ENCODE data around the gene BCAS4.

BCAS4 gene

DNA sequence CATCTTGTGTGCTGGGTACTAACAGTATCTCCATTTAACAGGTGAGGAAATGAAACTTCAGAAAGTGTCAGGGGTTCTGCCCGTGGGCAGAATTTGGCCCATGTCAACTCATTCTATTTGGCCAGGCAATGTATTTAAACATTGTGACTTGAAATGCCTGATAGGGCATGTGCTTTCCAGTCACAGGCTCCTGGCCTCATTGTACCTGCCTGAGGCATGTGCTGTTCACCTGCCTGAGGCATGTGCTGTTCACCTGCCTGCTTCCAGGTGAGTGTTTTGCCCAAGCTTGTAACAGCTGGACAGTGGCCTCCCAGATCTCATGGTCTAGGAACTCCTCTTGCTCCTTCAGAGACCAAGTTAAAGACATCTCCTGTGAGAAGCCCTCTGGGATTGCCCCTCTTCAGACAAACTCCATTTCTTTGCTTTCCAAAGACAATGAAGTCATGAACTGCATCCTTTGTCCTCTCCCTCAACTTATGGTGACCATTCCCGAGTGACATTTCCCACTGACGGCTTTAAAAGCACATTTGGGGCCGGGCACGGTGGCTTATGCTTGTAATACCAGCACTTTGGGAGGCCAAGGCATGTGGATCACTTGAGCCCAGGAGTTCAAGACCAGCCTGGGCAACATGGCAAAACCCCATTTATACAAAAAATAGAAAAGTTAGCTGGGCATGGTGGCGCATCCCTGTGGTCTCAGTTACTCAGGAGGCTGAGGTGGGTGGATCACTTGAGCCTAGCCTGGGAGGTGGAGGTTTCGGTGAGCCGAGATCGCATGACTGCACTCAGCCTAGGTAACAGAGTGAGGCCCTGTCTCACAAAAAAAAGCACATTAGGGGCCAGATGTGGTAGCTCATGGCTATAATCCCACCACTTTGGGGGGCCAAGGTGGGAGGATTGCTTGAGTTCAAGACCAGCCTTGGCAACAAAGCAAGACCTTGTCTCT, 48.7 kb downstream of the BCAS4 start:
- no peak overlapping the region for H3K4me3 Mint-ChIP-seq
- H3K9me3 Mint-ChIP-seq, result no peaks in the 10 kb centered on the region
- H3K4me1 Mint-ChIP-seq (ENCODE audit: low read depth), result peaks cover 17% of the 10 kb centered on the region
- peaks cover 4% of the 10 kb centered on the region for H3K36me3 Mint-ChIP-seq (ENCODE audit: low read depth)
- no peaks in the 10 kb centered on the region for H3K27me3 Mint-ChIP-seq
- no peak overlapping the region for H3K27ac Mint-ChIP-seq

DNA sequence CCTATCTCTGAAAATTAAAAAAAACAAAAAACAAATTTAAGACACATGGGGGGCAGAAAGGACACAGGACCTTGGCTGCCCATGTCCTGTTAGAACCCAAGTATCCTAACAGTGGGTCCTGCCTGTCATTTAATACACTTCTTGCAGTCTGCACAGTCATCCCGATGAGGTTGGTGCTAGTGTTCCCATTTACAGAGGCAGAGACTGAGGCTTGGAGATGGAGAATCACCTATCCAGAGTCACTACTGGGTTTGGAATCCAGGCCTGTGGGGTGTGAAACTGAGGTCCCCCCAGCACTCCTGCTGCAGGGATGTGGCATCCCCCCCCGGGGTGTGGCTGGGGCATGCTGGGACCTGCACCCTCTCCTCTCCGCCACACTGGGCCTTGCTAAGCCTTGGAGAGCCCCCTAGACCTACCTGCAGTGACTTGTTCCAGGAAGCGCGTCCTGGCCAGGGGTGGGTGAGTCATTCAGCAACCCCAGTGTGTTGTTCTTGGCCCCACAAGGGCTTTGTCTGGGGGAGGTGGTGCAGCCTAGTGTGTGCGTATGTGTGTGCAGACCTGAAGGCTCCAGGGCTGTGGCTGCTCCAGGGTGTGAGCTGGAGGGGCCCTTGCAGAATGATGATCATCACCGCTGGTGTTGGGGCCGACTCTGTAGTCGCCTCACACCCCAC, 49.7 kb downstream of the BCAS4 start:
- peaks cover 4% of the 10 kb centered on the region for H3K36me3 Mint-ChIP-seq (ENCODE audit: low read depth)
- peaks cover 17% of the 10 kb centered on the region for H3K4me1 Mint-ChIP-seq (ENCODE audit: low read depth)
- peak overlapping the region; percentile 65 for H3K27ac Mint-ChIP-seq
- no peak overlapping the region for H3K4me3 Mint-ChIP-seq
- H3K9me3 Mint-ChIP-seq, result no peaks in the 10 kb centered on the region
- no peaks in the 10 kb centered on the region for H3K27me3 Mint-ChIP-seq

DNA sequence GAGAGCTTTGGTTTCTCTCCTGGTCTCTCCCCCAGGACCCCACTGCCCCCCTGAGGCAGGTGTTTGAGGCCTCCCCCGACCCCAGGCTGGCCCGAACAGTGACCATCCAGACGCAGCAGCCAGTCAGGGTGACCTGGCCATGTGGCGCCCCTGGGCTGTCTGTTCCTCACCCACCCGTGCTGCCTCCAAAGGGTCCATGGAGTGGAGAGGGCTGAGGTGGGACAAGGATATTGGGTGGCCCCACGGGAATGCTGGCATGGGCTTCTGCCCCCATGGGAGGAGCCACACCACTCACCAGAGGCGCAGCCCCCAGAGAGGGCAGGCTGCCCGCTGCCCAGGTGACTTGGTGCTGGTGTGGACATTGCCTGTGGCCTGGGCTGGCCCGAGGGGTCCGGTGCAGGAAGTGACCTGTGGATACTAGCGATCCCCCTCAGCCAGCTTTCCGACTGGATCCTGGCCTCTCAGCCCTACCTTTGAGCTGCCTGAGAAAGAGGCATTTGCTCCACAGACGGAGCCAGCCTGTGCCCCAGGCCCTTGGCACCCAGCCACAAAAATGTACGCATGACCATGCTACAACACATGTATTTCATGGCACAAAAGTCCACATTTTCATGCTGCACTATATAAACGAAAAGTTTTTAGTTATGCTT, 50.8 kb downstream of the BCAS4 start:
- Mint-ChIP-seq H3K36me3 (ENCODE audit: low read depth) (peaks cover 4% of the 10 kb centered on the region), H3K27ac (no peak overlapping the region), H3K9me3 (no peaks in the 10 kb centered on the region), H3K4me3 (no peak overlapping the region), H3K27me3 (no peaks in the 10 kb centered on the region), H3K4me1 (ENCODE audit: low read depth) (peaks cover 22% of the 10 kb centered on the region)

DNA sequence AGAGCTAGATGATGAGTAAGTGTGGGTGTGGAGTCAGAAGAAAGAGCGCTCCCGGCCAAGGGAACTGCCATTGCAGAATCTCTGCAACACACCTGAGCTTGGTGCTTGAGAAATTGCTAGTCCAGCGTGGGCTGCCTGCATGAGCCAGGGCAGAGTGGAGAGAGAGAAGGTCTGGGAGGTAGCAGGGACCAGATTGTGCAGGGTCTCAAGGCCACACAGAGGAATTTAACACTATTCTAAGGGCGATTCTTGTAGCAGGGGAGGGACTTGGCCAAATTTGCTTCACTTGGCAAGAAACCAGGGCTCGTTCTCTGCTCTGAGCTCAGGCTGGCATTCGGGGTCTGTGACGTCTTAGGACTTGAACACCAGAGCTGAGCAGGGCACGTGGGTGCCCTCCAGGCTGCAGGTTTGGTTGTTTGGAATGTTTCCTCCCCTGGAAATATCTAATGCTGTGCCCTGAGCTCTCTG, 53.5 kb downstream of the BCAS4 start:
- Mint-ChIP-seq H3K27me3 (no peaks in the 10 kb centered on the region), H3K4me3 (no peak overlapping the region), H3K4me1 (ENCODE audit: low read depth) (peaks cover 23% of the 10 kb centered on the region), H3K27ac (no peak overlapping the region), H3K9me3 (no peaks in the 10 kb centered on the region), H3K36me3 (ENCODE audit: low read depth) (peaks cover 4% of the 10 kb centered on the region)

- Mint-ChIP-seq H3K27ac (peak overlapping the region; percentile 31), H3K9me3 (no peaks in the 10 kb centered on the region), H3K36me3 (ENCODE audit: low read depth) (peaks cover 4% of the 10 kb centered on the region), H3K4me3 (no peak overlapping the region), H3K27me3 (no peaks in the 10 kb centered on the region), H3K4me1 (ENCODE audit: low read depth) (peaks cover 19% of the 10 kb centered on the region)
Measured at GRCh38 chr20:50848846-50849673, 54.2 kb downstream of the BCAS4 start.

DNA sequence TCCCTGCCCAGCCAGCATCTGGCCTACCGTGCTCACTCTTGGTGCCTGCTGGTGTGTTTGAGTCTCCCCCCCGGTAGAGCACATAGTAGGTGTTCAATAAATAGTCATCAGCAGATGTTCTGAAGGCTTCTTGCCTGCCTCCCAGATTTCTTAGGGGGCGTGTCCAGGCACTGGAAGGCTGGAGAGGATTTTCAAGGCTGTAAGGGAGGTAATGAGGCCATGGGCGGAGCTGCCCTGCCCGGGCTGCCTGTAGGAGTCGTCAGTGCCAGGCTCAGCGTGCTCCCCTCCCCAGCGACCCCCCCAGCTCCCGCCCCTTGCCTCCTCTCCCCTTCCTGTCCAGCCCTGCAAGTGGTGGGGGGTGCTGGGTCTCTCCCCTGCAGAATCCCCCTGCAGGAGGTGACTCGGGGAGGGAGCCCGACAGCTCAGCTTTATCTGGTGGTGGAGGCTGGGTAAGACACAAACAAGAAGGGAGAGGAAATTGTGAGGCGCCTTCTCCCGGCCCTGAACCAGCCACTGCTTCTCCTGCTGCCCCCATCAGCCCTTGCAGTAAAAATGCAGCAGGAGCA, 55.9 kb downstream of the BCAS4 start:
- Mint-ChIP-seq H3K27me3 (no peaks in the 10 kb centered on the region), H3K4me3 (no peak overlapping the region), H3K27ac (no peak overlapping the region), H3K4me1 (ENCODE audit: low read depth) (peaks cover 6% of the 10 kb centered on the region), H3K36me3 (ENCODE audit: low read depth) (peaks cover 9% of the 10 kb centered on the region), H3K9me3 (no peaks in the 10 kb centered on the region)

DNA sequence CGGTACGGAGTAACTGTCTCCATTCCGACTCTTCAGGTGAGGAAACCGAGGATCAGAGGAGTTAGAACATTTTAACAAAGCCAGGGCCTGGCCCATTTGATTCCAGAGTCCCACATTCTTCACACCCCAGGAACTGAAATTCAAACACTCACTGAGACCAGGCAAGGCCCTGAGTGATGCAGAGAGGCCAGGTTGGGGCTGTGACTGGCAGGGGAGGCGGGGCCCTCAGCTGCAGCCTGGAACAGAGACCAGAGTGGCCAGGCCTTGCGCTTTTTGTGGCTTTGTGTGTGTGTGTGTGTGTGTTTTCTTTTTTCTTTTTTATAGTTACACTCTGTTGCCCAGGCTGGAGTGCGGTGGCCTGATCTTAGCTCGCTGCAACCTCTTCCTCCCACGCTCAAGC, 57.2 kb downstream of the BCAS4 start:
- no peak overlapping the region for H3K4me3 Mint-ChIP-seq
- H3K36me3 Mint-ChIP-seq (ENCODE audit: low read depth), result peaks cover 5% of the 10 kb centered on the region
- H3K27ac Mint-ChIP-seq, result peak overlapping the region; percentile 68
- H3K4me1 Mint-ChIP-seq (ENCODE audit: low read depth), result peaks cover 6% of the 10 kb centered on the region
- H3K9me3 Mint-ChIP-seq, result no peaks in the 10 kb centered on the region
- H3K27me3 Mint-ChIP-seq, result no peaks in the 10 kb centered on the region

GRCh38 chr20:50854506-50855249, 59.8 kb downstream of the BCAS4 start:
- Mint-ChIP-seq H3K27me3 (no peaks in the 10 kb centered on the region), H3K27ac (no peak overlapping the region), H3K36me3 (ENCODE audit: low read depth) (peaks cover 5% of the 10 kb centered on the region), H3K4me1 (ENCODE audit: low read depth) (peaks cover 6% of the 10 kb centered on the region), H3K9me3 (no peaks in the 10 kb centered on the region), H3K4me3 (no peak overlapping the region)

GRCh38 chr20:50855498-50856474, 60.9 kb downstream of the BCAS4 start:
- H3K4me1 Mint-ChIP-seq (ENCODE audit: low read depth), result no peaks in the 10 kb centered on the region

GRCh38 chr20:50856475-50857041, 61.7 kb downstream of the BCAS4 start:
- H3K9me3 Mint-ChIP-seq, result no peaks in the 10 kb centered on the region
- peaks cover 5% of the 10 kb centered on the region for H3K36me3 Mint-ChIP-seq (ENCODE audit: low read depth)
- H3K27ac Mint-ChIP-seq, result no peak overlapping the region
- H3K4me3 Mint-ChIP-seq, result no peak overlapping the region
- H3K27me3 Mint-ChIP-seq, result no peaks in the 10 kb centered on the region
- no peaks in the 10 kb centered on the region for H3K4me1 Mint-ChIP-seq (ENCODE audit: low read depth)

More at GRCh38 chr20:50855498-50856474, 60.9 kb downstream of the BCAS4 start:
- Mint-ChIP-seq H3K9me3 (no peaks in the 10 kb centered on the region), H3K27ac (no peak overlapping the region), H3K27me3 (no peaks in the 10 kb centered on the region), H3K36me3 (ENCODE audit: low read depth) (peaks cover 5% of the 10 kb centered on the region), H3K4me3 (no peak overlapping the region)

DNA sequence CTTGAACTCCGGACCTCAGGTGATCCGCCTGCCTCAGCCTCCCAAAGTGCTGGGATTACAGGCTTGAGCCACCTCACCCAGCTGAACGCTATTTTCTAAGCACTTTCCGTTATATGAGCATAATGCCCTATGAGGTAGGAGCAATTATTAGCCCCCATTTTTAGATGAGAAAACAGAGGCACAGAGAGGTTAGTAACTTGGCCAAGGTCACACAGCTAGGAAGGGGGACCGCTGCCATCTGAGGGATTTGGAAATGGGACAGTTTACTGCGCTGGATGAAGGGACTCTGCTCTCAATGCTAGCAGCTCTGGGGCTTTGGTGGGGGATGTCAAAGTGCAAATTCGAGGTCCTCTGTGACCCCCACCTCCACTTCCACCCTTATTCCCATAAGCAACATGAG, 62.5 kb downstream of the BCAS4 start:
- peaks cover 5% of the 10 kb centered on the region for H3K36me3 Mint-ChIP-seq (ENCODE audit: low read depth)

GRCh38 chr20:50858525-50858924, 63.7 kb downstream of the BCAS4 start:
- Mint-ChIP-seq H3K27ac (no peak overlapping the region), H3K4me3 (no peak overlapping the region), H3K36me3 (ENCODE audit: low read depth) (peaks cover 5% of the 10 kb centered on the region), H3K4me1 (ENCODE audit: low read depth) (no peaks in the 10 kb centered on the region), H3K9me3 (no peaks in the 10 kb centered on the region), H3K27me3 (no peaks in the 10 kb centered on the region)

More for the DNA sequence above, 62.5 kb downstream of the BCAS4 start:
- no peaks in the 10 kb centered on the region for H3K27me3 Mint-ChIP-seq
- H3K4me1 Mint-ChIP-seq (ENCODE audit: low read depth), result no peaks in the 10 kb centered on the region
- no peak overlapping the region for H3K4me3 Mint-ChIP-seq
- H3K27ac Mint-ChIP-seq, result no peak overlapping the region
- no peaks in the 10 kb centered on the region for H3K9me3 Mint-ChIP-seq
